Right renal pelvis (tissue), 4 donors: ENCODE results near the gene PAPSS1. TPM values are rescaled to one million over a fixed set of nuclear protein-coding genes. Genes with fewer than 3 reads are reported as not detected.
"Not testable (repeated sequence)": the region's sequence is repeated elsewhere in the genome, so short reads cannot be mapped to it uniquely, and the experiment has no call there.

ENCODE experiments used
- DNase-seq, 4 donors: peaks; one replicate each; pipeline ENCODE4 v3.0.0-alpha.2; 2013; ENCODE audit warnings: low read depth in 4 of 4, low spot score in 3 of 4, missing footprints in 1 of 4
- polyA plus RNA-seq, 4 donors: library from polyadenylated mRNA; unstranded; fragments of 120-200 nt; gene quantifications; one replicate each; pipeline ENCODE4 v1.2.1, GENCODE V29; 2013; ENCODE audit not compliant: insufficient read length in 4 of 4

PAPSS1 gene
- 100 to 1,000 TPM in 1 of 4 donors, 10 to 100 TPM in 3; 80.5 to 101 (median 89.4) TPM for polyA plus RNA-seq

DNA sequence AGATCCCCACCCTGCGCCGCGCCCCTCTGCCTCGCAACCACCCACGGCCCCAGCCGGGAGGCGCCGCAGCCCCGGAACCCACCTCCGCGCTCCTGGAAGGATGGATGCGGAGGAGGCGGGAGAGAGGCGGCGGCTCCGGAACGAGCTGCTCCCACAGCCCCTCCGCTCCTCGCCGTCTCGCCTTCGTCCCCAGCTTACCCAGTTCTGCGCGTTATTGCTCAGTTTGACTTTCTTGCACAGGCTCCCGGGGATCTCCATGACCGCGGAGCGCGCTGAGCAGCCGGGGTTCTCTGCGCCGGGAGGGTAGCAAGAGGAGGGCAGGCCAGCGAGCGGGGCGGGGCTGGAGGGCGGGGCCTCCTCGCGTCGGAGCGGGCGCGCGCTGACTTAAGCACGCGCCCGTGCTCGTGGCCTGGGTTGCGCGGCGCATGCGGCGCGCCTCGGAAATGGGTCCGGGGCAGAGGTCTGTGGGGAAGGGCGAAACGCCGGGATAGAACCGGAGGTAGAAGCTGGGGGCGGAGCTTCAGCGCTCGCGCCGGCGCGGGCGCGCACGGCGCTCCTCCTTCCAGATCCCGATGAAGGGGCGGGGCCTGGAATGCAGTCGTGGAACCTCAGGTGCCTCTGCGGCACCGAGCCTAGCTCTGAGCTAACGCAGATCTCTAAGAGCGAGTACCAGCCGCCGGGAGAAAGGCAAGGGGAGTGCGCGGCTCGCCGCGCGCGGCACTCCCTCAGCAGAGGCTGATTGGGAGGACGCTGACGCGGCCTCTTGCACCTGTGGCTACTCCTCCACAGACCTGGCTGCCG lies at the start of gene PAPSS1:
Gene PAPSS1 (minus strand): TSS at position 313 of the 801 bp plus-strand sequence. CDS start 55 bp downstream, at position 258.
- DNase-seq: peak; percentile 94 to 98 (median 94)

DNA sequence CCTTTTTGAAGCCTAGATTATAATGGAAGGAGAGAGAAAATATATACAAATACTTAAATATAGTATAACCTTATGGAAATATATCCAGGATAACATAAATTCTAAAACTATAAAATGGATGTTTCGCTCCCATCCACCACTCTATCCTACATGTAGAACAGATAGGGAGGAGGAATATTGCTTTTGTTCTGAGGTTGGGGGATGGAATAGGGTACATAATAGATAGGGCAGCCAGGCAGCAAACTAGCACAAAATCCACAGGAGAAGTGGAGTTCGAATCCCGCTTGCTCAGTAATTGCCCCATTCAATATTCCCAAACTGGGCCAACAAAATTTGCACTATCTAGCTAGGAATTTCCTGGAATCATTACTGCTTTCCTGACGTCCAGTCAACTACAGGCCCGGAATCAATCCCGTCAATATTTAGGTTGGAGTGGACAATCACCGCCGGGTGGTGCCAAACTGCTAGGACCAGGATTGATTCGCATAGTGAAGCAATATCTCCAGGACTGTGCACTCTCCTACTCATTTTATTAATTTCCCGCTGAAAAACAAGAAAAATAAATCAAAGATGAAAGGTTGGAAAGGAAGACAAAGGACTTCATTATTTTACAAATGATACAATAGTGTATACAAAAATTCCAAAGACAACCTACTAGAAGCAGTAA lies 40.4 kb upstream of the PAPSS1 start:
- no peak for DNase-seq

DNA sequence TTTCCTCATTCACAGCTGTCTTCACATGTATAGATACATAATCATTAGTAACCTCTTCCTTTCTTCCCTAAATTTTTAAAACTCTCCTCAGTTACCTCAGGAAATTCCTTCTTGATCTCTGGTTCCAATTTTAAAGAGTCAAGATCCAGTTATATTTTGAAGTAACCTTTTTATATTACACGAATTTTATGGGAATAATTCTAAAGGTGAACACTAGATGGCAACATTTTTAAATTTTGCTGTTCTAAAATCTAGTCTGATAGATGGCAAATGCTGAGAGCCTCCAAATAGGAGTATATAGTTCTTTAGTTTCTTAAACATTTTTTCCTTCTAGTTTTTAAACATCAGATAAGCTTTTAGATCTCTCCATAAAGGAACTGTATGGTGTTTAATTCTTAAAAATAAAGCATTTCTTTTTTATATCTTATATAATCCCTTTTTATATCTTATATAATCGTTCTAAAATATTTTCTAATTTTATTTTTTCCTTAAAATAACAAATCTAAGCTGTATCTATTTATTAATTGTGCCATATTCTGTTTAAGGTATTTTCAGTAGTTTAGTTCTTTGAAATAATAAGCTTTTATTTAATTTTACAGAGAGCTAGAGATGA lies 37.9 kb upstream of the PAPSS1 start:
- DNase-seq: no peak

DNA sequence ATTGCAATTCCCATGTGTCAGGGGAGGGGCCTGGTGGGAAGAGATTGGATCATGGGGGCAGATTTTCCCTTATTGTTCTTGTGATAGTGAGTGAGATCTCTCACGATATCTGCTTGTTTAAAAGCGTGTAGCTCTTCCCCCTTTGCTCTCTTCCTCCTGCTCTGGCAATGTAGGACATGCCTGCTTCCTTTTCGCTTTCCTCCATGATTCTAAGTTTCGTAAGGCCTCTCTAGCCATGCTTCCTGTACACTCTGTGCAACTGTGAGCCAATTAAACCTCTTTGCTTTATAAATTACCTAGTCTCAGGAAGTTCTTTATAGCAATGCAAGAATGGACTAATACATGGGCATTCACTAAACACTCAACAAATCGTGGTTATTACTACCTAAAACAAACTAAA lies 37.2 kb upstream of the PAPSS1 start:
- no peak for DNase-seq

DNA sequence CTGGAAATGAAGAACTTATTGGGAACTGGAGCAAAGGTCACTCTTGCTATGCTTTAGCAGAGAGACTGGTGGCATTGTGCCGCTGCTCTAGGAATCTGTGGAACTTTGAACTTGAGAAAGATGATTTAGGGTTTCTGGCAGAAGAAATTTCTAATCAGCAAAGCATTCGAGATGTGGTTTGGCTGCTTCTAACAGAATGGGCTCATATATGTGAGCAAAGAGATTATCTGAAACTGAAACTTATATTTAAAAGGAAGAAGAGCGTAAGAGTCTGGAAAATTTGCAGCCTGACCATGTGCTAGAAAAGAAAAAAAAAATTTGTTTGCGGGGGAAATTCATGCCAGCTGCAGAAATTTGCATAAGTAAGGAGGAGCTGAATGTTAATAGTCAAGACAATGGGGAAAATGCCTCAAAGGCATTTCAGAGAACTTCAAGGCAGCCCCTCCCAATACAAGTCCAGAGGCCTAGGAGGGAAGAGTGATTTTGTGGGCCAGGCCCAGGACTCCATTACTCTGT lies 35.9 kb upstream of the PAPSS1 start:
- DNase-seq: no peak

DNA sequence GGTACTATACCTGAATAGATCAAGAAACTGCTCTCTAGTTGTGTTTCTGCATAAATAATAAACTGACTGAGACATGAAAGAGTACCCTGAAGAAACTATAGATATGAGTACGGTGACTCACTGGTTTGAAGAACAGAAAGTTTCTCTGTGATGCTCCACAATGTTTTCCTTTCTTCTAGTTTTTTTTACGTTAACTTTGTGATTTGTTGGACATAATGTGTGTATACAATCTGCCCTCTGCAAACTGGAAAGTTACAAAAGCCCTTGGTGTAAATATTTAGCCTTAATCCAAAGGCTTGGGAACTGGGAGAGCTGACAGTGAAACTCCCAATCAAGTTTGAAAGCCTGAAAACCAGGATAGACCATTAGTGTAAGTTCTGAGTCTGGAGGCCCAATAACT lies 31.6 kb upstream of the PAPSS1 start:
- no peak for DNase-seq

DNA sequence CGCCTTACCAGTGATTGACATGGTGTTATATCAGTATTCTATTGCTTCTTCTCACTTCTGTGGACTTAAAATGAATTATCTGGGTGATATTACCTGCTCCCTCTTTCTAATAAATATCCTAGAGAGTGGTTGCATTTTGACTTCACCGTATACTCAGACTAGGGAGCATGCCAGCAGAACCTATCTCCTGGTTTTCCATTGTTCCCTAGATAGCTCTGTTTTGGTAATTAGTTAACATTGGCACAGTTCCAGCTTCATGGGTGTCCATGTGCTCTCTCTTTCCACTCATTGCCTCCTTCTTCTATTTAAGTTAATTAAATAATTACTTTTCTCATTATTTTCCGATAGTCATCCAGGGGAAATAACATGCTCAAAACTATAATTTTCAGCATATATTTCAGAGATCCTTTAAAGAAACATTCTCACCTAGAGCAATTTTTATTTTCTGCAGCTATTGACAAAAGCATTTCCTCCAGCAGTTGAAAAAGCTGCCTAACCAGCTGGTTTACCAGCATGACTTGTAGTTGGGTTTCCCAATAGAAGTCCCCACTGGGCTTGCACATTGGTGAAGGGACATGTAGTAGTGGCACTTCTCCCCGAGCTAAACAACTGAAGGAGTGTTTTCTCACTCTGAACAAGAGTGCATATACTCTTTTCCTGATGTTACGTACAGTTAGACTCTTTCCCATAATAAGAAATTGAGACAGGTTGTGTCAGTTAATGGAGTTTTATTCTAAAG lies 27.9 kb upstream of the PAPSS1 start:
- DNase-seq: no peak

DNA sequence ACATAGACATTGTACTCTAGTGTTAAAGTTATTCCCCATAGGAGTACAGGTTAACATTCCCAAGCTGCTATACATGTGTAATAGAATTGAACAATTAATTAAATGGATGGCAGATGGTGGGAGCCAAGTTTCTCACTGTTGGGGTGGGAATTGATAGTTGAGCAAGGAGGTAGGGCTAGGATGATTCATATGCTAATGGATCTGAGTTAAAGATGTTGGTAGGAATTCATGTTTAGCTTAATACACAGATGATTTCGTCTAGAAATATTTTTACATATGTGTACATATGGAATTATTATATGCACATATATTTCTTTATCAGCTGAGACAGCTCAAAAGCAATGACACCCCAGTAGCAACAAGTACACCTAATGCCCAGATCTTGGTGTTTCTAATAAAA lies 26.1 kb upstream of the PAPSS1 start:
- DNase-seq: no peak

DNA sequence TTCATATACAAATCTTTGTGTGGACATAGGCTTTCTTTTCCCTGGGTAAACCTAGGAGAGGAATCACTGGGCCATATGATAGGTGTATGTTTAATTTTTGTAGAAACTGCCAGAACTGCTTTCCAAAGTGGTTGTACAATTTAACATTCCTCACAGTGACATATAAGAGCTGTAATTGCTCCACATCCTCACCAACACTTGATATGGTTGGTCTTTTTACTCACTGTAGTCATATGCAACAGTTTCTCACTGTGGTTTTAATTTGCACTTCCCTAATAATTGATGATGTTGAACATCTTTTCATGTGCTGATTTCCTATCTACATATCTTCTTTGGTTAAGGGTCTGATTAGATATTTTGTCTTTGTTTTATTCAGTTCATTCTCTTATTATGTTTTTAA lies 24.5 kb upstream of the PAPSS1 start:
- no peak for DNase-seq

DNA sequence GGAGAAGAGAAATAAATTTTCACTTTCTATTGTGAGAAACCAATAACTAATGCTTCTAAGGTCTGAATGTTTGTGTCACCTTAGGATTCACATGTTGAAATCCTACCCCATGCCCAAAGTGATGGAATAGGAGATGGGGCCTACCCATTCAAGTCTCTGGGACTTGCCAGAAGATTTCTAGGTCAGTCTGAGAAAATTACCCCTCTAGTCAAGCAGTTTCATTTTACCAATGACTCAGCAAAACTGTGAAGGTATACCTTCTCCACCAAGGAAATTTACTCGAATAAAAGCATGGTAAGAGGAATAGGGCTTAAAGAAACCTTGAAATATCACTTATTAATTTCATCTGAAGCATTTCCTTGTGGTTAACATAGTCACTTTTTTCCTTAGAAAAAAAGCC lies 23.5 kb upstream of the PAPSS1 start:
- DNase-seq: no peak

DNA sequence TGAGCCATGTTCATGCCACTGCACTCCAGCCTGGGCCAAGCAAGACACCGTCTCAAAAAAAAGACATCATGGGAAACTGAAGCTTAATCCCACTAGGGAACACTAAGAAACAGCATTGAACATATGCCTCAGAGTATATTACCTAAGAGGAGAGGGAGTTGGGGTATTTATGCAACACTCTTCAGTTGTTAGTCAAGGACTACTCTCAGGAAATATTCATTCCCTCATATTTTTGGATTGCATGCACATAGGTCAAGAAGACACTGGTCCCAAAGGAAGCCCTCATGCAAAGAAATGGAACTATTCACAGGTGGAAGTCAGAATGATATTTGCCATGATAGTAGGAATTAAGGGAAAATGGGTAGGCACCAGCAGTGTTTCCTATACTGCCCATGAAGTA lies 22.8 kb upstream of the PAPSS1 start:
- DNase-seq: no peak

DNA sequence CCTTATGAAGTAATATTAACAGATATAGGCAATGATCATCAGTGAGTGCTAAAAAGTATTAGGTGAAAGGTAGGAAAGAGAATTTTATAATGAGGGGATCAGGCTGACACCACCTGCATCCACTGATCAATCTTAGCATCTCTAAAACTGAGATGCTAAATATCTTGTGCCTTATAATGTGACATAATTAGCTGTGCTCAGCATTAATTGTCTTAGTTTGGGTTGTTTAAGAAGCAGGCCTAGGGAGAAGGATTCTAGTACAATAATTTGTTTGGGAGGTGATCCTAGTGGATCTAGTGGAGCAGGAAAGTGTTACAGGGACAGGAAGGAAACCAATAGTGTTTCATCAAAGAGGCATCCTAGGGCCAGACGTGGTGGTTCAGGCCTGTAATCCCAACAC lies 22.2 kb upstream of the PAPSS1 start:
- DNase-seq: no peak

DNA sequence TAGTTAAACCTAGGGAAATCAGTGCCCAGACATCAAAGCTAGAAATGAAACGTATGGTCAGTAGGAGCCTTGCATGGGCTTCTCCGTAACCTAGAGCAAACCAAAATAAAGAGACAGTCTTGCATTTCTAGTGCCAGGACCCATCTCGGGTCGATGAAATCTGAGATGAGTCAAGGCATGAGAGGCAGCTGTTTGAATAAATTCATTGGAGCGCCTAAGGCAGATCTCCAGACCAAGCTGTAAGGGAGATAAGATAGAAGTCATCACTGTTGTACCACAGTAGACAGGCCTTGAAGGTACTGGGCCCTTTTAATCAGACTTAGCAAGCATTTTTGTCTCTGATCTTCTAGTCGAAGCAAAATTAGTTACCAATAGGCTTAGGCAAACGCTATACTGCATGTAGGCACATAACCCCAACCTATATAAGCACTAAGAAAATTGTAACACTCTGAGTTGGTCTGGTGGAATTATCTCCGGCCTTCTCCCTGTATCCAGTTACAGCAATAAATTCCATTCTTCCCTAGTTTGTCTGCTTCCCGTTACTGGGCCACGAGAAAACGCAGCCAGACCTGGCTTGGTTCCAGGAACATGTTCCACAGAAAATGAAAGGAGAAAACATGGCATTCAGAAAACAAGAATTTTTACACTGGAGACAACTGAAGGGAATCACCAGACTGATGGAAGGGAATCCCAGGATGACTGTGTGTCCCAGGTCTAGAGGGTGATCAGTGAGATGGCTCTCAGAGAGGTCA lies 21.1 kb upstream of the PAPSS1 start:
- DNase-seq: peak in 1 of 4 donors; percentile 23

DNA sequence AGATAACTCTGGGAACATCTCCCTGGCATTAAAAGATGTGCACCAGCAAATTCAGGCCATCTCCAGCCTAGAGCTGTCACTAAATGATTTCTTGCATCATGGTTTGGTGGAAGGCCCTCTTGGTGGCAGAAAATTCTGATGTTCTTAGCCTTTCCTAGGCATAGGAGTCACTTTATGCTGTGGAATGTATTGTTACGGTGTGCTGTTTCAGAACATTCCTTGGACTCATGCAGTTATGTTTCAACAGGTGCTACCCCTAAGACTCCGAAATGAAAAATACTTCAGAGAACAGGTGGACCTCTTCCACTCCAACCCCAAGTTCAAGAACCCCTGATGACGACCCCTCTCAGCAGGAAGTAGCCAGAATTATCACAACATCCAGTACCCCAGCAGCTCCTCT lies 20.3 kb upstream of the PAPSS1 start:
- no peak for DNase-seq

DNA sequence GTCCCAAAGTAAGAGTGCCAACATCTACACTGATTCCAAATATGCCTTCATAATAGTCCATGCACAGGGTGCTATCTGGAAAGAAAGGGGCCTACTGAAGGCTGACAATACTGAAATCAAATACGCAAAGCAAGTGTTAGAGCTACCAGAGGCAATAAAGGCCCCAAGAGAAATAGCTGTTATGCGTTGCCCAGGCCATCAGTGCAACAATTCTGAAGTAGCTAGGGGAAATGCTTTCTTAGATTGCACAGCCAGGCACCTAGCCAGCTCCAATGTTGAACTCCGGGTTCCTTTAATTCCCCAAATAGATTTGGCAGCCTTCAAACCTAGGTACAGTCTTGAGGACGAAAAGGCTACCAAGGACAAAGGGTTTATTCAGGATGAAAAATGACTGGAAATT lies 17.4 kb upstream of the PAPSS1 start:
- no peak for DNase-seq

DNA sequence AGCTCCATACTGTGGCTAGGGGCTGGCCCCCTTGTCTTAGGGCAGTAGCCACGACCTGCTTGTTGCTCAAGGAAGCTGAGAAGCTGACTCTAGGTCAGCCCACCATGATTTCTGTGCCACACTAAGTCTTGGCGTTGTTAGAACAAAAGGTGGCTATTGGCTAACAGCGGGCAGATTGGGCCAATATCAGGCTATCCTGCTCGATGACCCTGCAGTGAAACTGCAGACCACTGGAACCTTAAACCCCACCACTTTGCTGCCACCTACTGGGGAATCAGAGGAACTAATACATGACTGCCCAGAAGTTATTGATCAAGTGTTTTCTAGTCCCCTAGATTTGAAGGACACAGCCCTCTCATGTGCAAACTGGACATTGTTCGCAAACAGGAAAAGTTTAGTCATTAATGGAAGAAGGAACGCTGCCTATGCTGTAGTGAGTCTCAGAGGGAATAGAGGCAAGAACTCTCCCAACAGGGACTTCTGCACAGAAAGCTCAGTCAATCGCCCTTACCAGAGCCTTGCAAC lies 17.0 kb upstream of the PAPSS1 start:
- DNase-seq: no peak

DNA sequence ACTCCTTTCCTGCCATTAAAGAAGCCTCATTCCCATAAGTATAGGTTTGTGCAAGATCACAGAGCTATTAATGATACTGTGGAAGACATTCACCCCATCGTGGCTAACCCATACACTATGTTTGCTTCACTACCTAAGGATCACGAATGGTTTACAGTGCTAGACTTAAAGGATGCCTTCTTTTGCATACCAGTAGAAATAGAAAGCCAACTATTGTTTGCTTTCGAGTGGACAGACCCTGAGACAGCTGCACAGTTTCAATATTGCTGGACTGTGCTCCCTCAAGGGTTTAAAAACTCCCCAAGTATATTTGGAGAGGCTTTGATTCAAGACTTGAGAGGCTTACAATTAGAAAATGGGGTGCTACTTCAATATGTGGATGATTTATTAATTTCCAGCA lies 16.0 kb upstream of the PAPSS1 start:
- no peak for DNase-seq

DNA sequence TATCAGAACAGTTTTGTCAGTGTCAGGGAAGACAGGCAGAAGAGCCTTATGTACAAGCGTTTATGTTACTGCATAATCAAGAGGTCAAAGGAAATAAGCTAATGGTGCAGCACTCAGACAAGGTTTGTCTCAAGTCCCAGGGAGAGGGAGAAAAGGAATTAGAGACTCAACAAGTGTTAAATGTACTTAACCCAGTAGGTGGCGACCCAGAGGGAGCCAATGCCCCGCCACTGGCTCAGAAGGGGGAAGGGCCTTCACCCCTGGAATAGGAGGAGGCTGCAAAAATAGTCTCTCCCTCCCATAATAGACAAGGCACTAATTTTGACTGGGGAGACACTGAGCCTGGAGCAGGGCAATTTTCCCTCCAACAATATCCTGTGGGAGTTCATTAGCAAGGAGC lies 14.1 kb upstream of the PAPSS1 start:
- DNase-seq: no peak

DNA sequence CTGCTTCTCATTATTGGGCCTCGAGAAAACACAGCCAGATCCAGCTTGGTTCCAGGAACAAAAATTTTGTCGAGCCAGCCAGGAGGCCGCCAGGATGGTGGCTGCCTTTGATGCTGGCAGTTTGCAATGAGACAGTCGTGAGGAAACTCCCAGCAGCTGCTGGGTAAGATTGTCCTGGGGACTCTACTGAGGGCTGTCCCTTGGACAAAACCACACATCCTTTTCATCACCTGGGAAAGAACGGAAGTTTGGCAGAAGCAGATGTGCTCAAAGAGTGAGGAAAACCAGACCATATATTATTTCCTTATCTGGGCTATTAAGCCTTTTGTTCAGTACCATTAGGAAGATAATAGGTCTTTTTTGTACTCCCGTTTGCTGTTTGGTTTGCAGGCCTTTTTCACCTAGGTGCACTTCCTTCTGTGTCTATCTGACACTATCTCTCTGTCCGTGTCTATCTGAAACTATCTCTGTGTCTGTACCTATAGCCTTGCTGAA lies 13.4 kb upstream of the PAPSS1 start:
- no peak for DNase-seq

DNA sequence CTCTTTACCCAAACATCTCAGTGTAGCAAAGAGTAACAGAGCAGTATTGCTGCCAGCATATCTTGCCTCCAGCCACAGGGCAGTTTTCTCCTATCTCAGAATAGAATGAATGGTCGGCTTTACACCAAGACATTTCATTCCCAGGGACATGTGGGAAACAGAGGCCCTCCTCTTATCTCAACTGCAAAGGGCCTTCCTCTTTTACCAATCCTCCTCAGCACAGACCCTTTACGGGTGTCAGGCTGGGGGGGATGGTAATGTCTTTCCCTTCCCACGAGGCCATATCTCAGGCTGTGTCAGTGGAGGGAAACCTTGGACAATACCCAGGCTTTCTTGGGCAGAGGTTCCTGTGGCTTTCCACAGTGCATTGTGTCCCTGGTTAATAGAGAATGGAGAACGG lies 9.0 kb upstream of the PAPSS1 start:
- not testable (repeated sequence) for DNase-seq
